NCI-H1092 (cell line): Measurements from ENCODE around the gene EXD3.

Experiments
- DNase-seq: peaks from one replicate; lab custom pipeline; 2025; lab: John Stamatoyannopoulos, UW

Gene EXD3

GRCh38 chr9:137432687-137433348 lies 9.9 kb upstream of the EXD3 start:
- no peak for DNase-seq

DNA sequence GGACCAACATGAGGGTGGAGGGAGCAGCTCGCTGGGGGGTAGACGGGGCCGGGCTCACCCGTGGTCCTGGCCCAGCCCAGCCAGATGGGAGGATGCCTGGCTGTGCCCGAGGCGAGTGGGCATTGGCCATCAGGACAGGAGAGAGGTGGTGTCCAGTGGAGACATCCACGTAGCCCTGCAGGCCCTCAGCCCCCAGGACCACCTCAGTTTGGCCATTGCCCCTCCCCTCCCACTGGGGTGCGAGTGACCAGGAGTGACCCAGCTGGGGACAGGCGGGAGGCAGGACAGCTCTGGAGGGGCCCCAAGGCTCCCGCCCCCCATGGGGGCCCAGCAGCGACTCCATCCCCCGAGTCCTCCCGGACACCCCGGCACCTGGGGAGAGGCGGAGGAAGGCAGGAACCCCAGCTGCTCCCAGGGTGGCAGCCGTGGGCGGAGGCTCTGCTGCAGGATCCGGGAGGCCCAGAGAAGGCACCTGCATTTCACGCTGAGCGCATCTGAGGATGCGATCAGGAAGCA lies 8.5 kb upstream of the EXD3 start:
- DNase-seq, result no peak

- no peak for DNase-seq
Observed at GRCh38 chr9:137430723-137431415, 7.9 kb upstream of the EXD3 start.

- DNase-seq, result no peak
Observed at GRCh38 chr9:137429974-137430722, 7.2 kb upstream of the EXD3 start.

DNA sequence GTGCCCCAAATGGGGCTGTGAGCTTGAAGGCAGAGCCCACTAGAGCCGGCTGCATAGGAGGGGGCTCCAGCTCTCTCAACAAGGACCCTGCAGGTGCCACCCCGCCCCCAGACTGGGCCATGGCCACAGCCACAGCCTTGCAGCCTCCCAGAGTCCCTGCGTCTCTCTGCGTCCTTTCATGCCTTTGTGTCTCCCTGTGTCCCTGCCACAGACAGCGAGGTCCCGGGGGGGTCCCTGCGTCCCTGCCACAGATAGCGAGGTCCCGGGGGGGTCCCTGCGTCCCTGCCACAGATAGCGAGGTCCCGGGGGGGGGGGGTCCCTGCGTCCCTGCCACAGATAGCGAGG lies 6.6 kb upstream of the EXD3 start:
- DNase-seq, result no peak

- DNase-seq, result no peak
Observed at GRCh38 chr9:137428841-137429545, 6.0 kb upstream of the EXD3 start.

- no peak for DNase-seq
Observed at GRCh38 chr9:137428311-137428630, 5.3 kb upstream of the EXD3 start.

GRCh38 chr9:137427454-137428310 lies 4.7 kb upstream of the EXD3 start:
- DNase-seq, result no peak

- no peak for DNase-seq
Observed at GRCh38 chr9:137426018-137426681, 3.2 kb upstream of the EXD3 start.

DNA sequence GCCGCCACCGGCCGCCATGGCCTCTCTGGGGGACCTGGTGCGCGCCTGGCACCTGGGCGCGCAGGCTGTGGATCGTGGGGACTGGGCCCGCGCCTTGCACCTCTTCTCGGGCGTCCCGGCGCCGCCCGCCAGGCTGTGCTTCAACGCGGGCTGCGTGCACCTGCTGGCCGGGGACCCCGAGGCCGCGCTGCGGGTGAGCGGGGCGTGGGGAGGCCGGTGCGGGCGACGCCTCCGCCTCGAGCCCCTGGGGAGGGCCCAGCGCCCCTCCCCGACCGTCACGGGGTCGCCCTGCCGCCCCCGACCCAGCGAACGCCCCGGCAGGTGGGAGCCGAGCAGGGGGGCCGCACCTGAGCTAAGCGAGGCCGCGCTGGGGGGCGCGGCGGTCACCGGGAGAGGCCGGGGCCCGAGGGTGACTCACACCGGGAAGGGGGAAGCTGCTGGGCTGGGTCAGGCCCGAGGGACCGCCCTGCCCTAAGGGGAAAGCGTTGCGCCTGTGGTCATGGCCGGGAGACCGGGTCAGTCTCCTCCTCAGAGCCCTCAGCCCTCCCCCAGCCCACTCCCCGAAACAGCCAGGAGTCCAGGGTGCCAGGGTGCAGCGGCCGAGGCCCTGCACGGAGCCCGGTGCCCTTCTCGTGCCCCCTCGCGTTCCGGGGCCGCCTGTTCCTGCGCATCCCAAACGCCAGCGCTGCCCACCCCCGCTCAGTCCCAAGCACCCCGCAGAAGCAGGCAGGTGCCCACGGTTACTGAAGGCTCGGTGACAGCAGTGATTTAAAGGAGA lies 741 bp upstream of the EXD3 start:
- DNase-seq, result no peak

GRCh38 chr9:137421838-137422603 lies 941 bp downstream of the EXD3 start:
- DNase-seq, result no peak

GRCh38 chr9:137417161-137418021 lies 5.6 kb downstream of the EXD3 start:
- no peak for DNase-seq

GRCh38 chr9:137416563-137417151 lies 6.3 kb downstream of the EXD3 start:
- DNase-seq, result no peak

DNA sequence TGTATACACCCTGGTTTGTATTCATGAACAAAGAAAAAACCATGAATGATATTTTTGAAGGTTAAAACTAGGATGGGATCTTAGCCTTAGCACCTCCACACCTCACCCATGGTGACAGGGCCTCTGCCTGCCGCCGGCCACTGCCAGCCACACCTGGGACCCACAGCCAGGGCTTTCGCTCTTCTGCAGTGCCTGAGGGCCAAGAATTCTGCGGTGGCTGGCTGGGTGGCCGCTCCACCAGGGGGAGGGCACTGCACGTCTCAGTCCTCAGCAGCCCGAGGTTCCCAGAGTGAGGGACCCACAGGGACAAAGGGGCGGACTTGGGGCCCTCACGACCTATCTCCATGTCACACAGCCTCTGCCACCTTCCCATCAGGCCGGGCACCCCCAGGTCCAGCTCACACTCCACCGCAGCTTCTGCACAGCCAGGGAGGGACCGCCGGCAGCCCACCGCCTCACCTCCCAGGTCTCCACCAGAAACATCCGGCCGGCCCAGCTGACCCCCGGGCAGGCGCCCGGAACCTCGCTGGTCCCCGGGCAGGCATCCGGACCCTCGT lies 6.9 kb downstream of the EXD3 start:
- DNase-seq, result no peak

DNA sequence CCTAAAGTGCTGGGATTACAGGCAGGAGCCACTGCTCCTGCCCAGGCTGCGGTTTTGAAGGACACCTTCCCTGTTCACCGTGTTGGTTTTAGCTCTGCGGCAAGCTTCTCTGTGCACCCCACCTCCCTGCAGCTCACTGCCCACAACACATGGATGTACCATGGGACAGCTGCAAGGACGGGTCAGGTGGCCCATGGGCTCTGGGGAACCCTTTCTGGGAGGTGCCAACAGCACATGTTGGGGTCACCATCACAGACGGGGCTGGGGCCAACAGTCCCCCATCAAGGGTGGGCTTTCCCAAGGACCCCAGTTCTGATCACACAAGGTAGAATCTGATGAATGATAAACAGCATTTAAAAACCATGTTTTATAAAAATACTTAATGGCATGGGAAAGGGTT lies 7.5 kb downstream of the EXD3 start:
- DNase-seq, result no peak

- no peak for DNase-seq
Observed at GRCh38 chr9:137412431-137412830, 10.5 kb downstream of the EXD3 start.

DNA sequence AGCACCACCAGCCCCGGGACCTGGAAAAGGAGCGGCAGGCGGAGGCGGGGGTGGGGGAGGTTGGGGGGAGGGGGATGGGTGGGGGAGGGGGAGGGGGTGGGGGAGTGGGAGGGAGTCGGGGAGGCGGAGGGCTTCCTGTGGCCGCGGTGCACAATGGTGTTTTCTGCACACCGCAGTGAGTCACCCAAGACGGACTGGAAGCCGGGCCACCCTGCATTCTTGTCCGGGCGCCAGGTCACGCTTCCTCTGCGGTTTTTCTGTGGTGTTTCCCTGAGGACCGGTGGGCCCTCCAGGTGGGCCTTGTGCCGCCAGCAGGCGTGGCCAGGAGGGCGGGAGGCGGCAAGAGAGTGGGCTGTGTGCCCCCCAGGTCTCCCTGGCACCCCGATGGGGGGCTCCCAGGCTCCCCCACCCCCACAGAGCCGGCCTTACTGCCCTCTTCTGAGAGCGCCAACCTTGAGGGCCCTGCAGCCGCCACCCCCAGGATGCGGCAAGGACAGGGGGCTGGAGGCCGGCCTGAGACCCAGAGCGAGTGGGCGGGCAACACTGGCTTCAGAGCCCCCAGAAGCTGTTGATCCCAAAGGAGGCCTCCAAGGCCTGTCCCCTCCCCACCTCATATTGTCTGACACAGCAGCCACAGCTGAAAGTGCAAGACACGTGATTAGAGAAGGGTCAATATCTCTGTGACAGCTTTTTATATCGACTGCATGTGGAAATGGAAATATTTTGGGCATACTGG lies 11.1 kb downstream of the EXD3 start:
- DNase-seq, result no peak
